SK-N-SH treated with all-trans-retinoic acid at 6 μM for 48 hours (cell line): Measurements from ENCODE around the gene DENND1B.

Source experiments
- CSDC2 ChIP-seq: fragments of 250-450 bp; sonication (Bioruptor Pico); IDR thresholded peaks from 2 replicates; pipeline ENCODE4 v1.5.0; 2020; ENCODE audit warnings: mild to moderate bottlenecking, moderate library complexity
- ESRRG ChIP-seq: fragments of 250-450 bp; sonication (Bioruptor Pico); IDR thresholded peaks from 2 replicates; pipeline ENCODE4 v1.6.1; 2021; ENCODE audit warnings: mild to moderate bottlenecking
- GLIS3 ChIP-seq: fragments of 250-450 bp; sonication (Bioruptor Pico); IDR thresholded peaks from 2 replicates; pipeline ENCODE4 v1.5.0; 2020; ENCODE audit warnings: mild to moderate bottlenecking, moderate library complexity
- OSR1 ChIP-seq: fragments of 250-450 bp; sonication (Bioruptor Pico); IDR thresholded peaks from 2 replicates; pipeline ENCODE4 v1.8.0; 2022; ENCODE audit warnings: moderate library complexity, mild to moderate bottlenecking, inconsistent platforms
- SNAI2 ChIP-seq: fragments of 250-450 bp; sonication (Bioruptor Pico); IDR thresholded peaks from 2 replicates; pipeline ENCODE4 v1.5.0; 2020; ENCODE audit warnings: mild to moderate bottlenecking, moderate library complexity
- TCF4 ChIP-seq: fragments of 250-450 bp; sonication (Bioruptor Pico); IDR thresholded peaks from 2 replicates; pipeline ENCODE4 v1.8.0; 2021; ENCODE audit warnings: mild to moderate bottlenecking, moderate library complexity, borderline replicate concordance
- ZC3H10 ChIP-seq: fragments of 250-450 bp; sonication (Bioruptor Pico); IDR thresholded peaks from 2 replicates; pipeline ENCODE4 v1.5.1; 2021; ENCODE audit warnings: mild to moderate bottlenecking, moderate library complexity
- ZFP3 ChIP-seq: fragments of 250-450 bp; sonication (Bioruptor Pico); IDR thresholded peaks from 2 replicates; pipeline ENCODE4 v1.5.0; 2020; ENCODE audit warnings: mild to moderate bottlenecking, moderate library complexity
- ZFP30 ChIP-seq: fragments of 450-650 bp; formaldehyde crosslinking; IDR thresholded peaks from 2 replicates; pipeline ENCODE4 v1.5.0; 2022; ENCODE audit warnings: mild to moderate bottlenecking, moderate library complexity
- ZNF565 ChIP-seq: fragments of 450-650 bp; formaldehyde crosslinking; conservative IDR thresholded peaks from 2 replicates; pipeline ENCODE4 v1.5.0; 2020; ENCODE audit warnings: low read depth, mild to moderate bottlenecking, moderate library complexity
- ZNF8 ChIP-seq: fragments of 450-650 bp; formaldehyde crosslinking; IDR thresholded peaks from 2 replicates; pipeline ENCODE4 v1.5.0; 2020; ENCODE audit warnings: mild to moderate bottlenecking, moderate library complexity
- TF ChIP-seq, protein P1 (sequence below): fragments of 250-450 bp; sonication (Bioruptor Pico); IDR thresholded peaks from 2 replicates; pipeline ENCODE4 v1.8.0; 2020; ENCODE audit warnings: mild to moderate bottlenecking, moderate library complexity, borderline replicate concordance
- TF ChIP-seq, protein P2 (sequence below): fragments of 250-450 bp; sonication (Bioruptor Pico); IDR thresholded peaks from 2 replicates; pipeline ENCODE4 v1.5.1; 2021; ENCODE audit warnings: mild to moderate bottlenecking, moderate library complexity
- TF ChIP-seq, protein P3 (sequence below): fragments of 250-450 bp; sonication (Bioruptor Pico); IDR thresholded peaks from 2 replicates; pipeline ENCODE4 v1.5.1; 2020; ENCODE audit warnings: low read depth, mild to moderate bottlenecking, moderate library complexity

DNA sequence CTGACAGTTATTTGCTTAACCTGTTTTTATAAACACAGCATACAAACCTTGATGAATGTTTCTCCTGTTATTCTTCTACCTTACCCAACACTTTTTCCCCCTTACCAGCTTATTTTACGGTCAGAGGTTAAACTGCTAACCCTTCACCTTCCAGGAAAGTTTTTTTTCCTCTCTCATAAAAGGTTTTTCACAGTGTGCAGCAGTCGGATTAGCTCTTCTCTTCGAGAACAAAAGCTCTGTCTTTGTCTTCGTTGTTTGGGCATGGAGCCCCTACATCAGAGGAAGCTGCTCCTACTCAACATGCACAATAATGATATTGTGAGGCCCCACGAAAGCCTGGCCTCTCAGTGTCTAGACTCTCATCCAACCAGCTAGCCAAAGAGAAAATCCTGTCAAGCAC lies 42.0 kb downstream of the DENND1B start:
- TF ChIP-seq ZNF565 (no peak), GLIS3 (CRISPR knock-in tag) (no peak), ZFP30 (no peak), CSDC2 (no peak), OSR1 (CRISPR knock-in tag) (no peak), TCF4 (no peak), ZFP3 (CRISPR knock-in tag) (no peak), ESRRG (no peak), ZNF8 (CRISPR knock-in tag) (no peak), ZC3H10 (CRISPR knock-in tag) (no peak), SNAI2 (CRISPR knock-in tag) (no peak)
- TF ChIP-seq, protein P1, sequence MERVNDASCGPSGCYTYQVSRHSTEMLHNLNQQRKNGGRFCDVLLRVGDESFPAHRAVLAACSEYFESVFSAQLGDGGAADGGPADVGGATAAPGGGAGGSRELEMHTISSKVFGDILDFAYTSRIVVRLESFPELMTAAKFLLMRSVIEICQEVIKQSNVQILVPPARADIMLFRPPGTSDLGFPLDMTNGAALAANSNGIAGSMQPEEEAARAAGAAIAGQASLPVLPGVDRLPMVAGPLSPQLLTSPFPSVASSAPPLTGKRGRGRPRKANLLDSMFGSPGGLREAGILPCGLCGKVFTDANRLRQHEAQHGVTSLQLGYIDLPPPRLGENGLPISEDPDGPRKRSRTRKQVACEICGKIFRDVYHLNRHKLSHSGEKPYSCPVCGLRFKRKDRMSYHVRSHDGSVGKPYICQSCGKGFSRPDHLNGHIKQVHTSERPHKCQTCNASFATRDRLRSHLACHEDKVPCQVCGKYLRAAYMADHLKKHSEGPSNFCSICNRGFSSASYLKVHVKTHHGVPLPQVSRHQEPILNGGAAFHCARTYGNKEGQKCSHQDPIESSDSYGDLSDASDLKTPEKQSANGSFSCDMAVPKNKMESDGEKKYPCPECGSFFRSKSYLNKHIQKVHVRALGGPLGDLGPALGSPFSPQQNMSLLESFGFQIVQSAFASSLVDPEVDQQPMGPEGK, result no peak
- TF ChIP-seq, protein P2, sequence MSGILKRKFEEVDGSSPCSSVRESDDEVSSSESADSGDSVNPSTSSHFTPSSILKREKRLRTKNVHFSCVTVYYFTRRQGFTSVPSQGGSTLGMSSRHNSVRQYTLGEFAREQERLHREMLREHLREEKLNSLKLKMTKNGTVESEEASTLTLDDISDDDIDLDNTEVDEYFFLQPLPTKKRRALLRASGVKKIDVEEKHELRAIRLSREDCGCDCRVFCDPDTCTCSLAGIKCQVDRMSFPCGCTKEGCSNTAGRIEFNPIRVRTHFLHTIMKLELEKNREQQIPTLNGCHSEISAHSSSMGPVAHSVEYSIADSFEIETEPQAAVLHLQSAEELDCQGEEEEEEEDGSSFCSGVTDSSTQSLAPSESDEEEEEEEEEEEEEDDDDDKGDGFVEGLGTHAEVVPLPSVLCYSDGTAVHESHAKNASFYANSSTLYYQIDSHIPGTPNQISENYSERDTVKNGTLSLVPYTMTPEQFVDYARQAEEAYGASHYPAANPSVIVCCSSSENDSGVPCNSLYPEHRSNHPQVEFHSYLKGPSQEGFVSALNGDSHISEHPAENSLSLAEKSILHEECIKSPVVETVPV (CRISPR knock-in tag), result no peak
- TF ChIP-seq, protein P3, sequence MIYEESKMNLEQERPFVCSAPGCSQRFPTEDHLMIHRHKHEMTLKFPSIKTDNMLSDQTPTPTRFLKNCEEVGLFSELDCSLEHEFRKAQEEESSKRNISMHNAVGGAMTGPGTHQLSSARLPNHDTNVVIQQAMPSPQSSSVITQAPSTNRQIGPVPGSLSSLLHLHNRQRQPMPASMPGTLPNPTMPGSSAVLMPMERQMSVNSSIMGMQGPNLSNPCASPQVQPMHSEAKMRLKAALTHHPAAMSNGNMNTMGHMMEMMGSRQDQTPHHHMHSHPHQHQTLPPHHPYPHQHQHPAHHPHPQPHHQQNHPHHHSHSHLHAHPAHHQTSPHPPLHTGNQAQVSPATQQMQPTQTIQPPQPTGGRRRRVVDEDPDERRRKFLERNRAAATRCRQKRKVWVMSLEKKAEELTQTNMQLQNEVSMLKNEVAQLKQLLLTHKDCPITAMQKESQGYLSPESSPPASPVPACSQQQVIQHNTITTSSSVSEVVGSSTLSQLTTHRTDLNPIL (CRISPR knock-in tag), result no peak
